ENCODE measurements around the gene C6orf62. TPM values are rescaled to one million over a fixed set of nuclear protein-coding genes. Genes with fewer than 3 reads are reported as not detected.
"Not testable (repeated sequence)": the region's sequence is repeated elsewhere in the genome, so short reads cannot be mapped to it uniquely, and the experiment has no call there.

Gene C6orf62
- polyA plus RNA-seq, 1 of the 3 experiments (the other 2 are of a cell fraction): 36.0 TPM

- Histone ChIP-seq H3K79me2 (ENCODE audit: insufficient read depth) (peaks cover 70% of the 10 kb centered on the region), H3K4me3 (ENCODE audit: low read depth in 2 of 2, low read length in 1 of 2) (peak overlapping the region; percentile 85 to 93), H3K4me1 (ENCODE audit: control insufficient read depth in 1 of 2, insufficient read depth in 2 of 2, low read depth in 1 of 2, low read length in 1 of 2) (peaks cover 0 to 3% of the 10 kb centered on the region in 2 experiments; a peak in 3 of 4 replicates), H2AFZ (ENCODE audit: low read depth) (no peak overlapping the region), H3K36me3 (replicated peaks in 1 of 2; ENCODE audit: control insufficient read depth in 1 of 2, insufficient read depth in 2 of 2, low read length in 1 of 2) (peaks cover 46 to 52% of the 10 kb centered on the region in 2 experiments), H3K9me3 (no peaks in the 10 kb centered on the region), H3K4me2 (peak overlapping the region; percentile 96), H3K9ac (peak overlapping the region; percentile 100), H3K9me2 (no peaks in the 10 kb centered on the region), H3K27me3 (ENCODE audit: insufficient read depth) (no peaks in the 10 kb centered on the region), H3F3A (replicated peaks; ENCODE audit: insufficient read depth) (peaks cover 5% of the 10 kb centered on the region), H3K27ac (ENCODE audit: low read depth in 2 of 2, low read length in 1 of 2) (peak overlapping the region in 1 of 2 experiments; percentile 54; a peak in 1 of 4 replicates), H4K20me1 (ENCODE audit: insufficient read depth) (peaks cover 61% of the 10 kb centered on the region)
- DNase-seq: no peak
- ChIA-PET CTCF (interaction anchor here (0.7 to 1.5 kb wide), 7 partner anchors 13 to 248 kb away, joined by 3 to 4 read pairs (median 4); partner anchors contain the start of genes ACOT13 and TDP2), POLR2A (interaction anchor here (1.4 kb wide), 1 partner anchor 9 kb away, joined by 3 read pairs; no protein-coding TSS in a partner anchor)
- 8% methylated on average over 8 of the region's 8 CpGs for WGBS (ENCODE audit: low lambda C conversion rate)
- TF ChIP-seq GABPA (IDR thresholded peaks at IDR 0.05; ENCODE audit: low read depth) (no peak), ZBTB33 (IDR thresholded peaks at IDR 0.05; ENCODE audit: borderline replicate concordance, low read depth) (no peak)
Measured at GRCh38 chr6:24718449-24719124, 367 bp downstream of the C6orf62 start.

- H3K9me3 ChIP-seq; H3K27ac ChIP-seq (ENCODE audit: low read depth in 2 of 2, low read length in 1 of 2); H3F3A ChIP-seq (replicated peaks; ENCODE audit: insufficient read depth); H3K4me1 ChIP-seq (ENCODE audit: control insufficient read depth in 1 of 2, insufficient read depth in 2 of 2, low read depth in 1 of 2, low read length in 1 of 2); H3K9ac ChIP-seq; DNase-seq; POLR2A ChIA-PET; H2AFZ ChIP-seq (ENCODE audit: low read depth); CTCF ChIA-PET; H3K27me3 ChIP-seq (ENCODE audit: insufficient read depth); H3K9me2 ChIP-seq: not testable (repeated sequence)
- H3K36me3 ChIP-seq (replicated peaks in 1 of 2; ENCODE audit: control insufficient read depth in 1 of 2, insufficient read depth in 2 of 2, low read length in 1 of 2): peaks cover 61 to 70% of the 10 kb centered on the region in 2 experiments
- over 99% methylated on average over 7 of the region's 7 CpGs for WGBS (ENCODE audit: low lambda C conversion rate)
- H4K20me1 ChIP-seq (ENCODE audit: insufficient read depth): peaks cover 80% of the 10 kb centered on the region
- peak overlapping the region; percentile 85 to 93; a peak in 3 of 4 replicates for H3K4me3 ChIP-seq (ENCODE audit: low read depth in 2 of 2, low read length in 1 of 2)
- peaks cover 89% of the 10 kb centered on the region for H3K79me2 ChIP-seq (ENCODE audit: insufficient read depth)
- peak overlapping the region; percentile 96 for H3K4me2 ChIP-seq
Measured at GRCh38 chr6:24716602-24717148, 2.3 kb downstream of the C6orf62 start.

GRCh38 chr6:24710519-24711303 lies 8.2 kb downstream of the C6orf62 start:
- no peaks in the 10 kb centered on the region for H3K9me2 ChIP-seq
- H3K27ac ChIP-seq (ENCODE audit: low read depth in 2 of 2, low read length in 1 of 2): no peak overlapping the region
- peaks cover 0 to 3% of the 10 kb centered on the region in 2 experiments; a peak in 2 of 4 replicates for H3K4me1 ChIP-seq (ENCODE audit: control insufficient read depth in 1 of 2, insufficient read depth in 2 of 2, low read depth in 1 of 2, low read length in 1 of 2)
- CTCF ChIA-PET: interaction anchor here (0.6 kb wide), 1 partner anchor 8 kb away, joined by 3 read pairs; no protein-coding TSS in a partner anchor
- H3K9ac ChIP-seq: no peak overlapping the region
- peaks cover 28% of the 10 kb centered on the region for H3F3A ChIP-seq (replicated peaks; ENCODE audit: insufficient read depth)
- DNase-seq: no peak
- POLR2A ChIA-PET: interaction anchor here (0.7 kb wide), 1 partner anchor 8 kb away, joined by 3 read pairs; the partner anchor contains the start of gene C6orf62
- H3K36me3 ChIP-seq (replicated peaks in 1 of 2; ENCODE audit: control insufficient read depth in 1 of 2, insufficient read depth in 2 of 2, low read length in 1 of 2): peaks cover 85 to 97% of the 10 kb centered on the region in 2 experiments
- H3K4me2 ChIP-seq: no peak overlapping the region
- peaks cover 68% of the 10 kb centered on the region for H4K20me1 ChIP-seq (ENCODE audit: insufficient read depth)
- no peak overlapping the region for H2AFZ ChIP-seq (ENCODE audit: low read depth)
- WGBS (ENCODE audit: low lambda C conversion rate): 93% methylated on average over 10 of the region's 10 CpGs
- no peaks in the 10 kb centered on the region for H3K27me3 ChIP-seq (ENCODE audit: insufficient read depth)
- H3K4me3 ChIP-seq (ENCODE audit: low read depth in 2 of 2, low read length in 1 of 2): no peak overlapping the region
- H3K79me2 ChIP-seq (ENCODE audit: insufficient read depth): peaks cover 77% of the 10 kb centered on the region
- no peaks in the 10 kb centered on the region for H3K9me3 ChIP-seq
- TF ChIP-seq POLR2AphosphoS5 (IDR thresholded peaks at IDR 0.05; ENCODE audit: low read depth, low read length) (no peak), REST (IDR thresholded peaks at IDR 0.05; ENCODE audit: low read depth, low read length) (no peak), RXRA (IDR thresholded peaks at IDR 0.05; ENCODE audit: borderline replicate concordance, low read depth) (no peak), MXI1 (IDR thresholded peaks at IDR 0.05; ENCODE audit: low read depth, low read length) (no peak), USF2 (IDR thresholded peaks at IDR 0.05; ENCODE audit: borderline replicate concordance, low read depth, low read length) (no peak), NRF1 (IDR thresholded peaks at IDR 0.05; ENCODE audit: low read depth, low read length) (no peak), SMC3 (IDR thresholded peaks at IDR 0.05; ENCODE audit: low read depth, low read length) (no peak), MEF2A (IDR thresholded peaks at IDR 0.05; ENCODE audit: borderline replicate concordance, low read depth) (no peak)
